CD4-positive, CD25-positive, alpha-beta regulatory T cell (primary cell): ENCODE data around the gene NPIPA1. TPM values are rescaled to one million over a fixed set of nuclear protein-coding genes. Genes with fewer than 3 reads are reported as not detected.
A peak's percentile ranks its signal among the peaks of the same experiment; 100 is the strongest.
"Not testable (repeated sequence)": the region's sequence is repeated elsewhere in the genome, so short reads cannot be mapped to it uniquely, and the experiment has no call there.

Experiments
- ATAC-seq, 2 donors: fragments of 150-1000 bp; cut with Tn5 transposase; one replicate each; pipeline ENCODE4 v1.10.0; 2021; ENCODE audit warnings: low read depth in 2 of 2, moderate number of reproducible peaks in 2 of 2, moderate library complexity in 1 of 2
- DNase-seq, 3 donors: peaks; one replicate each; pipeline versions ENCODE4 v3.0.0 to v3.0.0-alpha.2; 2012 to 2022; ENCODE audit warnings: mixed read lengths in 1 of 3
- H3K27ac ChIP-seq: one replicate; pipeline ENCODE4 v1.7.0; 2013; ENCODE audit warnings: mild to moderate bottlenecking, low read length; ENCODE audit not compliant: insufficient read depth, poor library complexity, severe bottlenecking
- H3K27me3 ChIP-seq: one replicate; pipeline ENCODE4 v1.7.0; 2013; ENCODE audit warnings: low read length; ENCODE audit not compliant: control insufficient read depth, insufficient read depth
- H3K36me3 ChIP-seq: one replicate; pipeline ENCODE4 v1.7.0; 2013; ENCODE audit warnings: mild to moderate bottlenecking, low read length, moderate library complexity; ENCODE audit not compliant: control insufficient read depth, insufficient read depth
- H3K4me1 ChIP-seq: 2 replicates; pipeline ENCODE4 v1.7.0; 2013; ENCODE audit warnings: mild to moderate bottlenecking, low read length; ENCODE audit not compliant: insufficient read depth, control insufficient read depth, poor library complexity, severe bottlenecking
- H3K4me3 ChIP-seq: one replicate; pipeline ENCODE4 v1.7.0; 2013; ENCODE audit warnings: low read depth, mild to moderate bottlenecking, low read length, moderate library complexity
- H3K9me3 ChIP-seq, 2 experiments: 1 replicate in 1 of 2; 2 replicates in 1 of 2; pipeline ENCODE4 v1.7.0; 2013; ENCODE audit warnings: low read length in 2 of 2, mild to moderate bottlenecking in 1 of 2, moderate library complexity in 1 of 2; ENCODE audit not compliant: control insufficient read depth in 2 of 2
- H3K27ac Mint-ChIP-seq, 3 donors: one replicate each; pipeline ENCODE4 v1.8.0; 2020 to 2022; ENCODE audit warnings: mild to moderate bottlenecking in 3 of 3, mixed read lengths in 3 of 3, moderate library complexity in 2 of 3
- H3K27me3 Mint-ChIP-seq: one replicate; pipeline ENCODE4 v1.8.0; 2022; ENCODE audit warnings: mild to moderate bottlenecking, mixed read lengths
- H3K36me3 Mint-ChIP-seq: one replicate; pipeline ENCODE4 v1.8.0; 2020; ENCODE audit warnings: mixed read lengths
- H3K4me1 Mint-ChIP-seq, 4 donors: one replicate each; pipeline ENCODE4 v1.8.0; 2020 to 2022; ENCODE audit warnings: mixed read lengths in 4 of 4, mild to moderate bottlenecking in 1 of 4
- H3K4me3 Mint-ChIP-seq, 4 donors: one replicate each; pipeline ENCODE4 v1.8.0; 2020 to 2022; ENCODE audit warnings: mild to moderate bottlenecking in 4 of 4, mixed read lengths in 4 of 4, moderate library complexity in 3 of 4
- H3K9me3 Mint-ChIP-seq, 7 donors: one replicate each; pipeline ENCODE4 v1.8.0; 2020 to 2022; ENCODE audit warnings: mixed read lengths in 7 of 7, mild to moderate bottlenecking in 3 of 7, moderate library complexity in 2 of 7
- polyA plus RNA-seq, 4 donors: library from polyadenylated mRNA; unstranded; fragments of 300-500 nt; fragmentation: Illumina TruSeq; gene quantifications; one replicate each; pipeline ENCODE4 v1.2.3, GENCODE V29; 2021
- total RNA-seq: library from RNA; stranded (reverse); gene quantifications from one replicate; pipeline ENCODE4 v1.2.3, GENCODE V29; 2022

Gene NPIPA1
- total RNA-seq = 109 TPM
- polyA plus RNA-seq = 1 to 10 TPM in 3 of 4 donors, under 1 TPM in 1; 0.42 to 2.6 (median 1.5) TPM

DNA sequence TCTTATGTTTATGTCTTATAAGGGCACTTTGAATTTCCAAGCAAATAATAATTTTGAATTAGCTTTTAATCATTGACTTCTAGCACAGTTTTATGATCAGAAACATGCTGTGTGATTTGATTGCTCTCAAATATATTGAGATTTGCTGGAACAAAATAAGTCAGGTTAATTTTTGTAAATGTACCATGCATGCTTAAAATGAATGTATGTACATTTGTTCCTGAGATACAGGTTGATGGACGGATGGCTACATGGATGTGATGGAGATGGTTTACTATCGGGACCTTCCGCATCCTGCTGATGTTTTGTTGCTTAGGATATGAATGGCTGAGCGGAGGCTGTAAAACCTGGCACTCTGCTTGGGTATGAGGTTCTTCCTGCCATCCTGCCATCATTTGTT is at the start of gene NPIPA1:
Gene NPIPA1 (plus strand): TSS at position 301 of the 400 bp plus-strand sequence. CDS start 0 bp downstream, at position 301.
- not testable (repeated sequence) for H3K4me1 Mint-ChIP-seq, H3K27me3 ChIP-seq, H3K27me3 Mint-ChIP-seq, H3K27ac ChIP-seq, H3K36me3 ChIP-seq, H3K4me3 ChIP-seq, H3K36me3 Mint-ChIP-seq, DNase-seq, H3K9me3 Mint-ChIP-seq, ATAC-seq, H3K9me3 ChIP-seq, H3K4me3 Mint-ChIP-seq, H3K27ac Mint-ChIP-seq, H3K4me1 ChIP-seq

DNA sequence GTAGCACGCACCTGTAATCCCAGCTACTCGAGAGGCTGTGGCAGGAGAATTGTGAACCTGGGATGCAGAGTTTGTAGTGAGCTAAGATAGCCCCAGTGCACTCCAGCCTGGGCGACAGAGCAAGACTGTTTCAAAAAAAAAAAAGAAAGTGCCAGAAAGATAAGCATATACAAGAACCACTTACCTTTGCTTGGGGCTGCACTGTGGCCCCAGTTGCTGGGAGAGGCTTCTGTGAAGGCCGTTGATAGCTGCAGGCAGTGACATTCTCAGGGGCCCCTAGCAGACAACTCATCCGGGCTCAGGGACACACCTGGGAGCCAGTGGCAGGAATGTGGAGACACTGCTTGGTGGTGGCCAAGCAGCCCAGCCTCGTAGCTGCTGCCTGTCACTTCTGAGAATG is 45.1 kb upstream of the NPIPA1 start:
- H3K4me1 Mint-ChIP-seq, H3K4me3 Mint-ChIP-seq, H3K27me3 ChIP-seq: not testable (repeated sequence)

DNA sequence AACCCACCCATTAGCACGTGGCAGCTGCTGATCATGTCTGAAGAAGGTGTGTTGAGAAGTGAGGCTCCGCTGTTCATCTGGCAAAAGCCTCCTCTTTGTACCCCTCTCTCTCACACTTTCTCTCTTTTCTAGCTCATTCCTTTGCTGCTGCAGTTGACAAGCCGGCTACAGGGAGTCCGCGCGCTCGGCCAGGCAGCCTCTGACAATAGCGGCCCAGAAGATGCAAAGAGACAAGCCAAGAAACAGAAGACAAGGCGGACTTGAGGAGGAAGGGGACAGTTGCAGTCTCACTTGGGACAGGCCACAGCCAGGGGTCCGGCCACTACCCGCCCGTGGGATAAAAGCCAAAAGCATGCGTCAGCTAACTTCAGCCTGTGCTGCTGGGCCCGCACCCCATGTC is 41.9 kb upstream of the NPIPA1 start:
- not testable (repeated sequence) for H3K4me1 Mint-ChIP-seq, DNase-seq, H3K36me3 ChIP-seq, H3K4me1 ChIP-seq, H3K27ac Mint-ChIP-seq, H3K27me3 Mint-ChIP-seq, H3K9me3 Mint-ChIP-seq, H3K9me3 ChIP-seq, H3K36me3 Mint-ChIP-seq, ATAC-seq, H3K27ac ChIP-seq, H3K4me3 ChIP-seq, H3K27me3 ChIP-seq, H3K4me3 Mint-ChIP-seq

More for the DNA sequence above, 45.1 kb upstream of the NPIPA1 start:
- ATAC-seq, H3K36me3 Mint-ChIP-seq, H3K9me3 Mint-ChIP-seq, H3K36me3 ChIP-seq, DNase-seq, H3K4me1 ChIP-seq, H3K27ac Mint-ChIP-seq, H3K9me3 ChIP-seq, H3K4me3 ChIP-seq, H3K27me3 Mint-ChIP-seq, H3K27ac ChIP-seq: not testable (repeated sequence)

DNA sequence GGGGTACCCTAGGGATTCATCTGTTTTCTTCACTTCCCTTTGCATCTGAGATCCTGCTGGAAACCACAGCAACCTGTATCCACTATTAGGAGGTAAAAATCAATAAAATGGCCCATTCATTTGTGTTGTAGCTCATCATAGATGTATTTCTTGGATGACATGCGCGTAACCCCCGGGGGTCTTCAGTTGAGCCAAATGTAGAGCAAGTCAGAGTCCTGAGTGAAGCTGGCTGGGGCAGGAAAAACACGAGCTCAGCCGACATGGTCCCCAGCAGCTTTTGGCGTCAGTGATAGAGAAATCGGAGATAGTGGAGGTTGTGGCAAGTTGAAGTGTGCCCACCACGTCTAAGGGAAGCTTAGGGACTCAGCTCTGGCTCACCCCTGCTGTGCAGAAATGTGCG is 41.2 kb upstream of the NPIPA1 start:
- H3K9me3 Mint-ChIP-seq, ATAC-seq, H3K27me3 Mint-ChIP-seq, H3K27ac ChIP-seq, DNase-seq, H3K27me3 ChIP-seq, H3K4me3 ChIP-seq, H3K9me3 ChIP-seq, H3K36me3 Mint-ChIP-seq, H3K4me1 ChIP-seq, H3K36me3 ChIP-seq, H3K27ac Mint-ChIP-seq, H3K4me1 Mint-ChIP-seq, H3K4me3 Mint-ChIP-seq: not testable (repeated sequence)

DNA sequence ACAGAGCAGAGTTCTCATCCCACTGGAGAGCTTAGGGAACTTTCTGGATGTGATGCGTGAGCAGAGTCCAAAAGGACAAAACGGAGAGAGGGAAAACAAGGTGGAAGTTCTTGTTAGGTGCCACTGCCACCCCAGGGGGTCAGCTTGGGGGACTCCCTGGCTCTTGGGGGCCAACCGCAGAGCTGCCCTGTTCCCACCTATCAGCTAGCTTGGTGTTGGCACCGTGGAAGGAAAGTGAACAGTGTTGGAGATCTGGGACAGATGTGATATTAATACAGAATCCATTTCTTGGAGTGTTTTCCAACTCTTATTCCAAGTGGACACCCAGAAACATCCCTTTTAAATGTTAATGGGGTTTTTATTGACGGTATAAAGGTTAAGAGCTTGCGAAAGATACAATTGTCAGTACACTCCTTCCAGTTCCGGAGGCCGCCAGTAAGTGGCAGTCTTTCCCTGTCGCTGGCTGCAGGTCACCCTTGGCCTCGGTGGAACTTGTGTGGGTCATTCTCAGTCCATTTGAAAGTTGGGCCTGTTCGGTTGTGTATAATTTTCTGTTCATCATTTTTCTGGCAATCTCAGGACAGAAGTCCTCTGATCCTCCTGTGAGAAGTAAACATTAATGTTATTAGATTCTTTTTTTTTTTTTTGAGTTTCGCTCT is 40.1 kb upstream of the NPIPA1 start:
- not testable (repeated sequence) for H3K4me3 Mint-ChIP-seq, H3K27ac ChIP-seq, H3K4me1 ChIP-seq, H3K4me3 ChIP-seq, DNase-seq, H3K9me3 Mint-ChIP-seq, H3K9me3 ChIP-seq, H3K27me3 ChIP-seq, H3K27ac Mint-ChIP-seq, H3K4me1 Mint-ChIP-seq, H3K36me3 Mint-ChIP-seq, H3K36me3 ChIP-seq, H3K27me3 Mint-ChIP-seq
- ATAC-seq = peak in 1 of 2 donors; percentile 42

DNA sequence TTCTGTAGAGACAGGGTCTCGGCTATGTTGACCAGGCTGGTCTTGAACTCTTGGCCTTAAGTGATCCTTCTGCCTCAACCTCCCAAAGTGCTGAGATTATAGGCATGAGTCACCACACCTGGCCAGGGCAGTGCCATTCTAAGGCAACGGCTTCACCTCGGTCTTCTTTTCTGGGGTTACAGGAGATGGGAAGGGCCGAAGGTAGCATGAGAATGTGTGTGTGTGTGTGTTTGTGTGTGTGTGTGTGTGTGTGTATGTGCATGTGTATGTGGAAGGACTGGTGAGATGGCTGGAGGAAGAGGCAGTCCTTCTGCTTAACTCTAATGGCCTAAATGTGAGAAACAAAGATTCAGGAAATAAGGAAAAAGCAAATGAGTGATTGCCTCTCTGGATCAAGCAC is 39.1 kb upstream of the NPIPA1 start:
- H3K4me1 Mint-ChIP-seq, H3K4me3 Mint-ChIP-seq, H3K27ac Mint-ChIP-seq, H3K36me3 Mint-ChIP-seq, H3K27me3 ChIP-seq, H3K36me3 ChIP-seq, H3K27me3 Mint-ChIP-seq, DNase-seq, H3K27ac ChIP-seq, ATAC-seq, H3K4me3 ChIP-seq, H3K9me3 Mint-ChIP-seq, H3K9me3 ChIP-seq, H3K4me1 ChIP-seq: not testable (repeated sequence)

DNA sequence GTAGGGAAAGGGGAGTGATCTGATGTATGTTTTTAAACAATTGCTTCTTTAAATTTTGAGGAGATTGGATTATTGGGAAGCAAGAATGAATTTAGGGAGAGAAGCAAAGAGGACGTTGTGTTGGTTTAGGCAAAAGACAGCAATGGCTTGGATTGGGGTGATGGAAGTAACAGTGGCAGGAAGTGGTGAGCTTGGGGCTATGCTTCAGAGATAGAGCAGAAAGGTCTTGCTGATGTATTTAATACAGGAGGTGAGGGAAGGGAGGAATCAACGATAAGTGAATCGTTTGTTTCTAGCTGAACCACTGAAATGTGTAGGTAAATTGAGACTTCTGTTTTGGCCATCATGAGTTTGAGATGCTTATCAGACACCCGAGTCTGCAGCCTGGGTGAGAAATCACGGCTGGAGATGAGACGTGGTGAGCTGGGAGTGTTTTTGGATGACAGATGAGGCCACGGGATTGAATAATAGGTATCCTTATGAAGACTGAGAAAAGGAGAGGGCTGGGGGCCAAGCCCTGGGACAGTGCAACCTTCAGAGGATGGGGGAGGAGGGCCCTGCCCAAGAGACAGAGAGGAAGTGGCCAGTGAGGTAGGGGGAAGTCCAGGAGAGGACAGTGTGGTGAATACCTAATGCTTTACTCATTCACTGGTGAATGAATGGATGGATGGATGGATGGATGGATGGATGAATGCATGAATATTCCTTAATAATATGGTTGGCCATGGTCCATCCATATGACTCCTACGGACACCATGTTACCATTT is 33.9 kb upstream of the NPIPA1 start:
- H3K36me3 ChIP-seq, H3K27me3 Mint-ChIP-seq, H3K4me3 Mint-ChIP-seq, H3K27ac ChIP-seq, H3K27me3 ChIP-seq, H3K36me3 Mint-ChIP-seq, H3K4me3 ChIP-seq, H3K4me1 Mint-ChIP-seq, H3K9me3 Mint-ChIP-seq, H3K4me1 ChIP-seq, H3K9me3 ChIP-seq: not testable (repeated sequence)
- peak in 1 of 3 donors; percentile 4 for DNase-seq
- ATAC-seq = peak; percentile 73 to 80
- peak overlapping the region in 1 of 3 donors; percentile 36 for H3K27ac Mint-ChIP-seq

DNA sequence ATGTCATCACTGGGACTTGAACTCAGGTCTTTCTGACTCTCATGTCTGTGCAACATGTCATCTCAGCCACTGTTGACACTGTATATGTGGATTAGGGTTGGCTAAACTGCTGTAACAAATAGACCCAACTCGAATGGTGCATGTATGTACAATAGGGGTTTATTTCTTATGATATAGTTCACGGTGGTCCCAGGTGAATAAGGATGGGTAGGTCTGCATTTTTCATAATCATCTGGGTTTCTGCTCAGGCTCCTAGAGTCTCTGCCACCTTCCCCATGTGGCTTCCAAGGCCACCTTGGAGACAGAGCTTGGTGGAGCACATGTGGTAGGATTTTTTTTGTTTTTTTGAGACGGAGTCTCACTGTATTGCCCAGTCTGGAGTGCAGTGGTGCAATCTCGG is 27.5 kb upstream of the NPIPA1 start:
- H3K27me3 ChIP-seq, ATAC-seq, DNase-seq, H3K36me3 Mint-ChIP-seq, H3K36me3 ChIP-seq, H3K4me1 ChIP-seq, H3K9me3 Mint-ChIP-seq, H3K4me3 Mint-ChIP-seq, H3K27me3 Mint-ChIP-seq, H3K4me1 Mint-ChIP-seq, H3K27ac Mint-ChIP-seq, H3K4me3 ChIP-seq, H3K27ac ChIP-seq, H3K9me3 ChIP-seq: not testable (repeated sequence)
